Measurements from ENCODE around the gene MAGEA2.

- TF ChIP-seq CTCF (IDR thresholded peaks at IDR 0.05; ENCODE audit: insufficient read depth, low read length) (no peak), REST (IDR thresholded peaks at IDR 0.05; ENCODE audit: insufficient replicate concordance, low read depth) (no peak), POLR2AphosphoS5 (IDR thresholded peaks at IDR 0.05; ENCODE audit: low read depth) (no peak), GABPA (IDR thresholded peaks at IDR 0.05; ENCODE audit: low read depth) (no peak), SPI1 (IDR thresholded peaks at IDR 0.05; ENCODE audit: borderline replicate concordance, low read depth) (no peak)
Observed at GRCh38 chrX:152798945-152799344, 45.3 kb upstream of the MAGEA2 start.
